OCI-M2 (cell line): ENCODE data around the gene DAPK2.

ENCODE experiments used
- DNase-seq: peaks from one replicate; lab custom pipeline; 2025; ENCODE audit not compliant: unreplicated experiment; lab: John Stamatoyannopoulos, UW

Gene DAPK2

DNA sequence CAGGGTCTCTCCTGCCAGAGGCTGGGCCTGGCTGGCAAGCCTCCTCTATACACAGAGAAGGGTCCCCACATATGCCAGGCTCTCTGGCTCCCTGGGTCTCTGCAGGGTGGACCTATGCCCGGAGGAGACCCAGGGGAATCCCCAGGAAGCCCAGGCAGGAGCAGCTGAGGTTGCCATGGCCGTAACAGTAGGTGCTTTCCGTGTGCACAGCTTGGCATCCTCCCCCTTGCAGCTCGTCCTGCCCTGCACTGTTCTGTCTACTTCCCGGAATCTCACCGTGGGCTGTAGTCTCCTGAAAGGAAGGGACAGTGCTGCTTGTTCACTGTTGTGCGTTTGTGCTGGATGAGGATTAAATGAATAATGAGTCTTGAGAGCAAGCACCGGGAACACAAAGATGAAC is 47.8 kb downstream of the DAPK2 start:
- DNase-seq: no peak

DNA sequence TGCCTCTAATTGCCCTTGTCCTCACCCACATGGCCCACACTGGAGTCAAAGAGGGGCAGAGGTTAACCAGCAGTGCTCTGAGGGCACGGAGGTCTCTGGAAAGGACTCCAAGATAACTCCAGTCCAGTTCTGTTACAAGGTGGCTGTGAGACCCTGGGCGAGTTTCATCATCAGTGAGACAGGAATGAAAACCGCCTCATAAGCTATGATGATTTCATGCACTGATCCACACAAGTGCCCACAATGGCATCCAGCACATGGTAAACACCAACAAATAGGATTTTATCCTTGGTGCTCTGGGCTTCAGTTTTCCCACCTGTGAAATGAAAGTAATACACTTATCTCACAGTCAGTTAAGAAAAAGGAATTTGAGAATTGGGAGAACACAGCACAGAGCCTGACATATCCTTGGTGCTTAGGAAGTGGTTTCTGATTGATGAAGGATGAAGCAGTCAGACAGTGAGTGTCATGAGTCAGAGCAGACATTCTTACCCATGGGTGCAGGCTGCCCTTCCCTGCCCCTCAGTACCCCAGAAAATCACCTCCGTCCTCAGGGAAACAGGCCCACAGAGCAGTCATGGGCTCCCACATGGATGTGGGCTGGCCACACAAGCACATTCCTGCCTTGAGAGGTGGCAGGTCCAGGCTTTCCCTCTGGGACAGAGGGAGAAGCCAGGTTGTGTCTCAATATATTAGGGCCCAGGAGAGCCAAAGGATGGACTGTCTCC is 48.4 kb downstream of the DAPK2 start:
- no peak for DNase-seq

DNA sequence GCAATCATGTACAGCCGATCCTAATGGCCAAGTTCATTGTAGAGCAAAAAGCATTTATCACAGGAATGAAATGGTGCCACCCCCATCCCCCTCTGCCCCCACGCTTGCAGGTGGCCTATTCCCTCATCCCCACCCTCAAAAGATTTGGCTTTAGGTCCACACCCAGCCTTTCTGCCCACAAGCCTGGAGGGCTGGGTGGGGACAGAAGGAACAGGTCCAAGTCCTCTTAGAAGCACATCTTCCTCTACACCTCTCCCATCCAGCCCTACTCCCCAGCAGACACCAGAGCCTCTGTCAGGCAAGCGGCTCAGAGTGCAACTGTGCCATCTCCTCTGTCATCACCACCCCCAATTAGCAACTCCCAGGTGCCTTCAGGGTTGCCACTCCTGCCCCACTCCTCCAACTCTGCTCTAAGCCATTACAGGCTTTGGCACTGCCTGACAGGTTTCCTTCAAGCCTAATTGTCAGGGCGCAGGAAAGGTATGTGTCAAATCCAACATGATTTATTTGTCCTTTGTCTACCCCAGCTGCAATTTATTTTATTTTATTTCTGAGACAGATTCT is 49.4 kb downstream of the DAPK2 start:
- no peak for DNase-seq

DNA sequence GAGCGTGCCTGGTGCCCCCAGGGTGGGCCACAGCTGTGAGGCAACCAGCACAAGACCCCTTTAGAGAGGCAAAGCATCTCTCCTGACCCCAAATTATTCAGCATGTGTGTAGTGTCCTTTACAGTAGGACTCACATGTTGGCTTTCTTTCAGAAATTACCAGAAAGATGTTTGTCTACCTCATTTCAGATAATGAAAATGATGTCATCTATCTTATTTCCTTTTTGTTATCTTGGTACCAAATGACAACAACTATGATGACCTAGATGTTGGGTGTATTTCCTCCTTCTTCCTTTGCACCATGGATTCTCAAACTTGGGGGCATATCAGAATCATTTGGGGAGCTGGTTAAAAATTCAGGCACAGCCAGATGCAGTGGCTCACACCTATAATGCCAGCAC is 50.5 kb downstream of the DAPK2 start:
- DNase-seq: no peak

DNA sequence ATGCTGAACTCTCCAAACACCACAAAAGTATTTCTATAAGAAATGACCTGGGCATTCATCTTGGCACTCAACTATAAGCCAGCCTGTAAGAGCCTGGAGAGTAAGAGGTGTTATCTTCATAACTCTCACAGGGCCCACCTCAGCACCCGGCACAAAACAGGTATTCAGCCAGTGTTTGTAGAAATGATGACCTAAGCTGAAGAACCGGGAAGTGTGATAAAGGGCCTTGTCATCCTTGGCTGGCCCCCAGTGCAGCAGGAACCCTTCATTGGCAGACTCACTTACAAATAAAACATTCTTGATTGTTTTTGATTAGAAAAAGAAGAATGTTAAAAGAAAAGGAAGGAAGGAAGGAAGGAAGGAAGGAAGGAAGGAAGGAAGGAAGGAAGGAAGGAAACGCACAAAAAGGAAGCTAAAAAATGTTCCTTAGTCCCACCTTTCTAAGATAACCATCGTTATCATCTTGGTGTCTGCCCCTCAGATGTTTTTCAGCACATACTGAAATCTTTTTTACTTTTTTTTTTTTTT is 52.1 kb downstream of the DAPK2 start:
- DNase-seq: no peak

DNA sequence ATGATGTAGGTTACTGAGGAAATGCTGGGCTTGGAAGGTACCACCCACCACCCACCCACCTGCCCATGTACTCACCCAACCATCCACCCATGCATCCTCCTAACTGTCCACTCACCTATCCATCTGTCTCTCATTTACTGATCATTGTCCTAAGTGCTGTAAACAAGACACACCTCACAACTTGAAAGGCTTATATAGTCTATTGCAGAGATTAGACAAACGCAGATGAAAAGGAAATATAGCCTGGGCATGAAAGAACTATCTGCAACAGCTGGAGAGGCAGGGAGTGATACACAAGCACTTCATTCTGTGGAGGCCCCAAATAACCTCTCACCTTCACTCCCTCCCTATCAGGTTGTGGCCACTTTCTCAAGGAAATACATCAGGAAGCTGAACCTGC is 54.0 kb downstream of the DAPK2 start:
- no peak for DNase-seq

DNA sequence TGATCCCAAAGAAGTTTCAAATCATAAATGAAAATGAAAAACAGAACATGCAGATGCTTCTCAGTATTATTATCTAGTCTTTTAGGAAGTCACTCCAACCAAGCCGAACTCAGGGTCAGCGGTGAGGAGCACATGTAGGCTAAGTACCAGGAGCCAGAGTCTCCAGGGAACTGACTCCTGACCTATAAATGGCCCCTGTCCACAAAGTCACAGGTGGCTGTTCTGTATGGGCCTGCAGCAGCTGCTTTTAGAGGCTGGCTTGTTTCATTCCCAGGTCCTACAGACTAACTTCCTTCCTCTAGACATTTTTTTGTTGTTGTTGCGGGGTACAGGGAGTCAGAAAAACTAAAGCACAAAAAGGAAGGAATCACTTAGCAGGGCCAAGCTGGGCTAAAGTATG is 54.6 kb downstream of the DAPK2 start:
- DNase-seq: no peak

DNA sequence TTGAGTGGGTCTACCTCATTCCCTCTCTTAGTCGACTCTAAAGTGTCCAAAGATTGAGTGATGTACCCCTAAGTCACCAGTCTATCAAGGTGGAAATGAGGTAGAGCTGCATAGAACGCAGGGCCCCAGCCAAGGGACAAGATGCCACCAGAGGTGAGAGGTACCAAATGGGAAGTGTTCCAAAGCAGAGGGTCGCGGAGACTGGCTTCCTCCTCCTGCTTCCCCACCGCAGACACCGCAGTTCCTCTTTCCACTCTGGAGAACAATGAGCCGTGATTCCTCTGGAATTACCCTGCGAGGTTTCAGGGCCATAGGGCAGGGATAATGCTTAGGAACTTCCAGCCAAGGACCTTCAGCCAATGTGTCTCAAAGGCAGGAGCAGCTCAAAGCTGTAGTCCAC is 55.8 kb downstream of the DAPK2 start:
- DNase-seq: no peak

DNA sequence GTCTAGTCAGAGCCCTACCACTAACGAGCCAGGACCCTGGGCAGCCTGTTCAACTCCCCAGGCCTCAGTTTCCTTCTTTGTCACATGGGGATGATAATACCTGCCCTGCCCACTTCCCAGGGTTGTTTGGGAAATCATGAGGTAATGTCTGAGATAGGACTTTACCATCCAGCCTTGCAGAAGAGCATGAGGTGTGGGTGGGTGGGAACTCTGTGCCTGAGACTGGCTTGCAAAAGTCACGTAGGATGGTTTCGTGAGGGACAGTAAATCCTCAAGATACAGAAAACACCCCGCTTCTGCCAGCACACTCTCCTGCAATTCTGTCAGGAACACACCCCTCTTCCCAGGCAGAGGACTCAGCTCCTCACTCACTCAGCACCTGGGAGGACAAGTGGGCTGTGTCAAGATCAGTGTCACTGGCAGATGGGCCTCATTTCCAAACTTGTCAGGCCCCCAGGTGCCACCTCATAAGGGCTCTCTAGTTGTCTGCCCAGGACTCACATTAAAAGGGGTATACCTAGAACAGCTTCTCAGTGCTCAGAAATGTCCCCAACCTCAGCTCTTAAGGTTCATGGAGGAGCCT is 58.4 kb downstream of the DAPK2 start:
- DNase-seq: no peak

DNA sequence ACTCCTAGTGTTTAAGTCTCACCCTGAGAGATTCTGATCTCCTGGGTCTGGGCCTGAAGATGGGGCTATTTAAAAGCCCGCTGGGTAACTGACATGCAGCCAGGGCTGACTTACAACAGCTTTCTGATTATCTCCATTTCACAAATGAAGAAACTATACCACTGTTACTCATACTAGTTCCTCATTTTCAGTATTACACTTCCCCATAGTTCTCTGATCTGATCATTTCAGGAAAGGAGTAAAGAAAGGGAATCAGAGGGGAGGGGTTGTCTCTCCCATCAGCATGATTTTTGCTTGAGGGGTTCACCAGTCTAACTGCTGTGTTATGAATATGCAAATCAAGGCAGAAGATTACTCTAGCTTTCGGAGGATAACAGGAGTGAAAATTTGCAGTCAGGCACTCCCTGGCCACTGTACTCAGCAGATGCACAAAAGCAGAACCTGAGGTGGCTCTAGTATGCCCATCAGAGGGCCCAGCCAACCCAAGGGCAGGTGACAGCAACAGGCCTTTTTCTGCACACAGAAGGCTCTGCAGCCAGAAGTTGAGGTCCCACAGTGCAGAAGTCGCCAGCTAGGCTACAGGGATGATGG is 59.4 kb downstream of the DAPK2 start:
- DNase-seq: peak; percentile 31

DNA sequence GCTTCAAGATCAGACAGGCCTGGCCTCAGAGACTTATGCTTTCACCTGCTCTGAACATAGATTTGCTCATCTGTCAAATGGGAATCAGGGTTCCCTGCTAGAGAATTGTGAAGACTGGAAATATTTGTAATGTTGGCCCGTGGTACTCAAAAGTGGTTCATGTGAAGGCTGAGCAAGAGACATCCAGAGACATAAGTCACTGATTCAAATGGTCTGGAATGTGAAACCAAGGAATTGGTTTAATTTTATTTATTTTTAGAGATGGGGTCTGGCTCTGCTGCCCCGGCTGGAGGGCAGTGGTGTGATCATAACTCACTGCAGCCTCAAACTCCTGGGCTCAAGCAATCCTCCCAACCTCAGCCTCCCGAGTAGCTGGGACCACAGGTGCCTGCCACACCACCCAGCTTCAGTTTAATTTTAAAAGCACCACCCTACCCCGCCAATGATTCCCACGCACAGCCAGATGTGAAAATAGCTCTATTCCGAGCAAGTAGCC is 60.1 kb downstream of the DAPK2 start:
- DNase-seq: no peak

DNA sequence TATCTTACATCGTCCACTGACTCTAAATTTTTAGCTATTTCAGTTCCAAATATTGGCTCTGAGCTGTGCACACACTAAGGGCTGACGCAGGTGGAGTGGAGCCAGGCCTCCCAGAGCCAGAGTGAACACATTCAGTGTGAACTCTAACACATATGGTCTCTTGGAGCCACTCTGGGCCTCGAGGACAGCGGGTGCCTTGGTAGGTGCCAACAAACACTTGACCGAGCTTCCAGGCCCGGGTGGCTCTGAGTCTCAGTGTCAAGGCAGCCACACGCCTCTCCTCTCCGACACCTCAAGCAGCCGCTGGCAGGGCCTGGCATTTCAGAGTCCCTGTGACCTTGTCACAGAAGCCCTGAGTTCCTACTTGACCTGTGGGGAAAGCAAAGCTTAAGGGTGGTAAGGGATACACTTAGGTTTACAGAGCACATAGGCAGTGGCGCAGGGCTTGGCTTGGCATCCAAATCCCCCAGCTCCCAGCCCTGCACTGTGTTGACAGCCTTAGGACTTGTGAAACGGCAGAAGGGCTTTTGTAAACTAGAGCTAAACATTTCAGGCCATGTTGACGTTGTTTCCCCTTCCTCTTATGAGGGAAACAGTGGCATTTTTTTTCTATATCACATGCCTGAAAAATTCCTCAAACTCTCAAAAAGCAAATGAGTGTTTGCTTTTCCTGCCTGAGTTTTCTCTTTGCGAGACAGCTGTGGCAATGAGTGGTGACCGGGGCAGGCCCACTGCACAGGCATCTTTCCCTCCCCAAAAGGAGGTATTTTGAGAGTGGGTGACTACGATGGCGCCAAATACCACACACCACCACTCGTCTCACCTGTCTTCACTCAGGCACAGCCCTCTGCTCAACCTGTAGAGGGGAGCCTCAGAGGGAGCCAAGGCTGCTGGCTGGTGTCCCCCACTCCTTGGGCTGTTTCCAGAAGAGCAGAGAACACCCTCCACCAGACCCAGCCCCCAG is 60.8 kb downstream of the DAPK2 start:
- no peak for DNase-seq

DNA sequence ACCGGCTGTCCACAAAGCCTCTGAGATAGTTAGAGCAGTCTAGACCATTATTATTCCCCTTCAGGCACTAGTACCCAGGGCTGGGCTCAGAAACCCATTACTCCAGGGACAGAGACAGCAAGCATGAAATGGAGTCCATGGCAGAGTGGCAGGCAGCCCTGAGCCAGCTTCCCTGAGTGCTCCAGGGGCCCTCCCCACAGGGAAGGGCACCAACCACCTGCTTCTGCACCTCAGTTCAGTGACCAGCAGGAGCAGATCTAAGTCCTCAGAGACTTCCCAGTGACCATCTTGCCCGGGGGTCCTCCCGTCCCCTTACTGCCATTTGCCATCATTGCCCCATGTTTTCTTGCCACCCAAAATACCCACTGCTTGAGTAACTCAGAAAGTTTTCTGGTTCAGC is 62.0 kb downstream of the DAPK2 start:
- no peak for DNase-seq

DNA sequence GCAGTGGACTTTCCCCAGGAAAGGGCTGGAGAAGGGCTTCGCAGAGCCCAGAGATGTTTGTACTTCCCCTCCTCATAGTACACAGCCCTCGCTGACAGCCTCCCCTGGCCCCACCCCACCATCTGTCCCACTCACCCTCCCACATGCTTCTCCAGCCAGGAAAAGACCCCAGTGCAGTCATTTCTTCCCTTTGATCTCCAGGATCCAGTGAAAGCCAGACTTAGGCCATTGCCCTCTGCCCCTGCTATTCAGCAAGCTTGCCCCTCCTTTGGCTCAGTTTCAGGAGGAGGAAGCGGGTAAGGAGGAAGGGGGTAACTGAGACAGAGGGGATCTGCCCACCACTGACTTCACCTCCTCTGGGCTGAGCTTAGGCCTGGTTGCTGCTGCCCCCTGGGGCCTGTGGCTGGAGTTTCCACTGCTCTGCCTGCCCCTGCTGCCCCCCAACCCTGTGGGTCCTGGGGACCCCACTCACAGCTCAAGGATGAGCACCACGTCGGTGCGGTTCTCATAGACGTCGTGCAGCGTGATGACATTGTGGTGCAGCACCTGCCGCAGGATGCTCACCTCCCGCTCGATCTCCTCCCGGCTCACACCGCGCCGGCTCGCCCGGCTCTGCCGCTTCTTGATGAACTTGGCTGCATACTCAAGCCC is 63.1 kb downstream of the DAPK2 start:
- DNase-seq: no peak

DNA sequence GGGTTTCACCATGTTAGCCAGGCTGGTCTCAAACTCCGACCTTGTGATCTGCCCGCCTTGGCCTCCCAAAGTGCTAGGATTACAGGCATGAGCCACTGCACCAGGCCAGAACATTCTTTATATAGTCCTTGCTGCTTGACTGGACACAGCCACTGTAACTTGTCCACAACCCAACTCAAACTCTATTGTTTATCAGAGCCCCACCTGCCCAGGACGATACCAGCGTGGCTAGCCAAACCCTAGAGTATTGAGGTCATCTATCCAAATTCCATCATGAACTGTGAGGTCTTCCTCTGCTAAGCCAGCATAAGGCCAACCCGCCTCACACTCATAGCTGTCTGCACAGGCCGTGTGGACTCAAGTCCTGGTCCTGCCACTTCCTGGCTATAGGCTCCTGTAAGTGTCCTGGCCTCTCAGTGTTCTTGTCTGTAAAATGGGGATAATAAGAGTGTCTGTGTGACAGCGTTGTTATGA is 63.9 kb downstream of the DAPK2 start:
- no peak for DNase-seq

DNA sequence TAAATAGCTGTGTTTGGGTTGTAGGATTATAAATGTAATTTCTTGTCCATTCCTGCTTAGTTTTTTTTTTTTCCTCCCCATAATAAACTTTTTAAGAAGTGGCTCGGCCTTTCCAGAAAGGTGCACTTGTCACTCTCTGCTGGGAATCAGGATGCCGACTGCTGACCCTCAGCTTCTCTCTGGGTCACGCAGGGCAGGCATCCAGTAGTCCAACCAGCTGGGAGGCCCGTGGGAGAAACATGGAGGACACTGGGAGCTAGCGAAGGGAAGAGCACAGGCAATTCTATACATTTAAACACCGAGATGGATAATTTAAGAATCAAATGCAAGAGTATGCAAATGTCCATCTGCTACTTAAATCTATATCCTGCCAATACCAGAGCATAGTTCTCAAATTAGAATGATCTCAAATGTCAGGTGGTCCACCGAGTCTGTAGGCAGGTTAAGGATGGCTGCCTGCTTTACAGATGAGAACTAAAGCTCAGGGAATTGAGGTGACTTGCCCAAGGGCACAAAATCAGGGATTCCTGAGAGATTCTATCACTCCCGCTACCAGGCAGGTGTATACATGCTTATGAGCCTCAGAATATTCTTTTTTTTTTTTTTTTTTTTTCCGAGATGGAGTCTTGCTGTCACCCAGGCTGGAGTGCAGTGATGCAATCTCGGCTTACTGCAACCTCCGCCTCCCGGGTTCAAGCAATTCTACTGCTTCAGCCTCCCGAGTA is 64.5 kb downstream of the DAPK2 start:
- no peak for DNase-seq

DNA sequence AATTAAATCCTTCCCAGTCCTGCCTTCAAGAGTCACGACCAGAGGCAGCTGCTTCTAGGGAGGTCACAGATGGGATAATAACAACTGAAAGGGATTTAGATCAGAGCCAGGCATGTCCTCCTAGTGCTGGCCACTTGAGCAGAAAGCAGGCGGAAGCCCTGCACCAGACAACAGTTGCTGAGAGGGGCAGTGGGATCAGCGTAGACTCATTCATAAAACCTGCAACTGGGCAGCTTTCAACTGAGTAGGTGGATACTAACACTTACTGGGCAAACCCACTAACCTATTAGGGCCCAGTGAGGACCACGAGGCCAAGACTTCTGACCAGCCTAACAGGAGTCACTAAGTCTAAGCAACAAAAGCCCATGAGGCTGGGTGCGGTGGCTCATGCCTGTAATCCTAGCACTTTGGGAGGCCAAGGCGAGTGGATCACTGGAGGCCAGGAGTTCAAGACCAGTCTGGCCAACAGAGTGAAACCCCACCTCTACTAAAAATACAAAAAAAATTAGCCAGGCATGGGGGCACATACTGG is 67.0 kb downstream of the DAPK2 start:
- DNase-seq: no peak

DNA sequence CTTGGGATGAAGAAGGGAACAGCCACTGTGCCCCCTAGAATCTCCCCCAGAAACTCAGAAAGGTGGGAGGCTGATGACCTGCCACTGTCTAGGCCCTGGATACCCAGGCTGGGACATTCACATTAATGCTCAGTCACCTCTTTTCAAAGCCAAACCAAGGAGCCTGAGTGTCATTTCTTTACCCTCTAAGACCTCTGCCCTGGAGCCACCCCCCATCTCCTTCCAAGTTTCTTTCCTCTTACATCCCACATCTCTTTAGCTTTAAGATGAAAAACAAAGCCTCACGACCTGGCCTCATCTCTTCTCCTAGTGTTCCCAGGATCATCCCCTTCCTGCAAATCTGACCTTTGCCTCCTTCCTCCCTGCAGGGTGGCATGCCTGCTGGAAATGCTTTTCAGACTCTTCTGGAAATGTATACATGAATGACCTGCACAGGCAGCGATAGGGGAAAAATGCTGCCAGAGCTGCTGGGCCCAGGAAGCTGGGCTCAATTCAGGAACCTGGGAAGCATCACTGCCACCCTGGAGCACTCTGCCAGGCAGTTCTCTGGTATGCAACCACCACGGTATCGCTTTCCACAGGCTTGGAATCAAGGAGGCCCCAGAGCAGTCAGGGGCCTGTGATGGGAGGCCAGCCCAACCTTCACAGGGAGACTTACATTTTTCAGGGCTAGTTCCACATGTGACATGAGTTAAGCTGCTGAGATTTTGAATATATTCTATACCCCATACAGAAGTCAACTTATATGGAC is 67.6 kb downstream of the DAPK2 start:
- no peak for DNase-seq

DNA sequence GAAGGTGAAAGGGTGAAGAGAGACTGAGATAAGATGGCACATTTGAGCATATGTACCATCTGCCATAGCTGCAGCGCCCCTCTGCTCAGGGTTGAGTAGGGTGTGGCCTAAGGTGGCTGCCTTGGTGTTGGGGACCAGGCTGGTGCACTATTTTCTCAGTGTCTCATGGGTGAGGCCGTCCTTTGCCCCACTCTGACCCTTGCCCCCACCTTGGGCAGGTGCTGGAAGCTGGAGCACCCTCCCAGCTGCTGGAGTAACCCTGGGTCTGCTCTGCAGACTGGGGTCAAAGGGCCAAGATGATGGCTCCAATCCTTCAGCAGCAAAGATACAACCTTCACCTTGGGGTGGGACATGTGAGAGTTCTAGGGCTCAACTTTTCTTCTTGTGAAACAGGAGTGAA is 69.2 kb downstream of the DAPK2 start:
- no peak for DNase-seq
